RKO (cell line): Measurements from ENCODE around the gene TAPBP.
A peak's percentile ranks its signal among the peaks of the same experiment; 100 is the strongest.
"Not testable (repeated sequence)": the region's sequence is repeated elsewhere in the genome, so short reads cannot be mapped to it uniquely, and the experiment has no call there.

Experiments
- DNase-seq: peaks from one replicate; pipeline ENCODE4 v3.0.0-alpha.2; 2016; ENCODE audit warnings: low spot score

Gene TAPBP

DNA sequence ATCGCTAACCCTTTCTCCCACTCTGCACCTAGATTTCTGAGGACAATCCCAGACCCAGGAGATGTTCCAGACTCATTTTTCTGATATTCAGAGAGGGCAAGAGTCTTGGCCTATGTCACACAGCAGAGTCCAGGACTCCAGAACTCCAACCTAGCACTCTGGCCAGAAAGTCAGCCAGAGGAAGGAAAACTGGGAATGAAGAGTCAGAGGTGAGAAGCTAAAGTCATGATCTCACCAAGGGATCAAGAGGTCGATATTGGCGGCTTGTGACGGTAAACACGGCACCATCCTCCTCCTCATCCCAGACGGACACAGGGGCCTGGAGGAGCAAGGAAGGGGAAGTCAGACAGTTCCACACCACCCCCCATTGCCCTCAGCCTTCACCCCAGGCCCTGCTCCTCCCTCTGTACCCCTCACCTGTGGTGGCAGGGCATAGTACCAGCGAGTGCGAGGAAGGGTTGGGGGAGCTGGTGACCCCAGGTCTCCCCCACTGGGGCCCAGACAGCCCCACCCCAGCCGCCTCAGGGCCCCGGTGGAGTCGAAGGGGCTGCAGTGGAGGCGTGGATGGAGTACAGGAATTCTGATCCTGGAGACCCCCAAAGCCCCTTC is 17.0 kb downstream of the TAPBP start:
- DNase-seq: no peak

DNA sequence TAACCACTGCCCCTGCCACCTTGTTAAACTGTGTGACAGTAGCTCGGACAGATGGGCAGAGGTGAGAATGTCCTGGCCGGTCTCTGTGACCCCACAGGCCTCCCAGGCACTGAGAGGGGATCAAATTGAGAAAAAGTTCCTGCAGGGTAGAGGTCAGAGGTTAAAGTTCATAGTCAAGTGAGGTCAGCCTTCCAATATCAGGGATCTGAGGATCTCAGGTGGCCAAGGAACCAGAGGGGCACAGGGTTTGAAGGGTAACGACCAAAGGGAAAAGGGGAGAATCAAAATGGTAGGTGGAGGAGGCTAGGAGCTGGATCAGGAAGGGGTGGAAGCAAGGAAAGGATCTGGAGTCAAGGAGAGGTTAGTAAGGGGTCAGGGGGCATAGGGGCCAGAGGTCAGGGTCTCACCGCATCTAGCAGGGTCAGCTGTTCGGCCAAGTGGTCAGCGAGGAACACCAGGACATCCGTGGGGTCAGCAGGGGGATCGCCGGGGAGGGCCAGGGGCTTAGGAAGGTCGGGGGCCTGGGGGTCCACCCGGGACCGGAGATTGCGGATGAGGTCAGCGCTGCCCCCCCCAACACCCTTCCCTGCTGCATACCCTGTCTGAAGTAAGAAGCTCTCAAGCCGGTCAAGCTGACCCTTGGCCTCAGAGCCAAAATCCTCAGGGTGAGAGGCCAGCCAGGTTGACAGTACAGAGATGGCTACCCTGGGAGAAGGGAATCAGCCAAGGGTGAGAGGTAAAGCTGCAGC is 18.1 kb downstream of the TAPBP start:
- no peak for DNase-seq

DNA sequence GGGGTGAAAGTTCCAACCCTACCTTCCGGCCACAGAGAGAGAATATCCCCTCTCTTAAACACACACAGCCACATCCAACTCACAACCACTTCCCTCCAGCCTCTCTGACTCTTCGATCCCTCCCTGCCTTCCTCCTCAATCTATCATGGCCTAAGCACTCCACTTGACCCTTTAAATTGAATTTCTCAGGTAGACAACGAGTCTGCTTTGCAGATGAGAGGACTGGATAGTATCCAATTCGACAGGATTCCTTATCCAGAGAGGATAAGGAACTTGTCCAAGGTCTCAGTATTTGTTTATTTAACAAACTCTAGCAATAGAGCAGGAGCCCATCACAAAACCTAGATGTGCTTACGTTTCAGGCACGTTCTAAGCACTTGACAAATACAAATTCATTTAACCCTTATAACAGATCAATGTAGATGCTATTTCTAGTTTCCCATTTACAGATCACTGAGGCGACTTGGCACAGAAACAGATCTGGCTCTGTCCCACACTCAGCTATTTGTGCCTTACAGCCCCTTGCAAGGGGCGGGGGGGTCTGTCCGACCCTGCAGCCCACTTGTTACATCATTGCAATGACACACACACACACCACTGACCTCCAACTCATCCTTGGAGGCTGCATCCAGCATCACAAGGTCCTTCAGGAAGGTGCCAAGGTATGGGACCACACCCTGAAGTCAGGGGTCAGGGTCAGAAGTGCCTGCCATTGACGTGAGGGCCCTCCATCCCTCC is 19.6 kb downstream of the TAPBP start:
- DNase-seq: no peak

DNA sequence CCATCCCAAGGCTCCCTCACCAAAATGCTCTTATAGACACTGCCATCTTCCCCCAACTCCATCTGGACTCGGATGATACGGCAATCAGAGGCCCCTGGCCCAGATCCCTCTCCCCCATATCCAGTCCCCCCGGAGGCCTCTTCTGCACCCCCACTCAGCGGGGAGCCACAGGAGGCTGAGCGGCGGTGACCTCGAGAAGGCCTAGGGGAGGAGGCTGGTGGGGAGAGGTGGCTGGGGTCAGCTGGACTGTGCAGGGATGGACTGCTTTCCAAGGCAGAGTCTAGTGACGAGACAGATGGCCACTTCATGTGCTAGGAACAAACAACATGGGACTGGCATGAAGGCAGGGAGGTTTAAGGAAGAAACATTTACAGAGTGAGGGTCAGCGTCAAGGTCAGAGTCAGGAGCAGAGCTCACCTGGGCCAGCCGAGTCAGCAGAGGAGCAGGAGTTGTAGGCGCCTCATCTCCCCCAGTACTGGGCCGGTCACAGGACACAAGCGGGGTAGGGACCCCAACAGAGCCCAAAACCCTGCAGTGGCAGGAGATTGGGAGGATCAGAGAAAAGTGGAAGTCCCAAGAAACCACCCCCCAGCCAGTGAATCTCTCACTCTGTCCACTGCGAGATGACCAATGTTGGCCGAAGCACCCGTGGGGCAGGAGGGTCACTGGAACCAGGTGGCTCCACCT is 20.7 kb downstream of the TAPBP start:
- DNase-seq: no peak

DNA sequence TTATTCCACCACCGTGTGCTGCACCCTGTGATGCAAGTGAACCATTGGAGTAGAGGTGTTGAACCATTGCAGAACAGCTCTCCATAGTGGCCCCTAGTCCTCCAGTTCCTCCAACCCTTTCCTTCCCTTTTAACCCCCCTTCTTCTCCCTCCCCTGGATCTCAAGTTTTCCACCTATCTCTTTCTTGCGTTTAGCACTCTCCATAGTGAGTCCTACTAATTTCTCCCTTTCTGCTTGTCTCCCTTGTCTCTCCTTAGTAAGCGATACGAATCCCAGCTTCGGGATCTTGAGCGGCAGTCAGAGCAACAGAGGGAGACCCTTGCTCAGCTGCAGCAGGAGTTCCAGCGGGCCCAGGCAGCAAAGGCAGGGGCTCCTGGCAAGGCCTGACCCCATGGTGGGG is 23.4 kb downstream of the TAPBP start:
- no peak for DNase-seq

DNA sequence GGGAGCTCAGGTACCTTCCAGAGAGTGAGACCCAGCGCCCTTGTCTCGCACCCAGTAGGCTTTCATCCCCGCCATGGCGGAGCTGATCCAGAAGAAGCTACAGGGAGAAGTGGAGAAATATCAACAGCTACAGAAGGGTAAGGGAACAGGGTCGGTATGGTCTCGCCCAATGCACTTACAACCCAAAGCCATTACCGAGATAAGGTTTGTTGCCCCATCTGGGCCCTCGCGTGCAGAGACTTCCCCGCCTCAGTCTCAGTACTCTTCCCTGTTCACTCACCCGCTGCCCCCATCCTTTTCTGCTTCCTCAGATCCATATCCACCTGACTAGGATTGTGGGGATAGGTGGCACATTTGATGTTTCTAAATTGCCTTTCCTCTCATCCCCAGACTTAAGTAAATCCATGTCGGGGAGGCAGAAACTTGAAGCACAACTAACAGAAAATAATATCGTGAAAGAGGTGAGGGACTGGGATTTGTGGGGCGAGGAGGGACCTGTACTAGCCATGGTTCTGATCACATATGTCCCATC is 24.0 kb downstream of the TAPBP start:
- no peak for DNase-seq

DNA sequence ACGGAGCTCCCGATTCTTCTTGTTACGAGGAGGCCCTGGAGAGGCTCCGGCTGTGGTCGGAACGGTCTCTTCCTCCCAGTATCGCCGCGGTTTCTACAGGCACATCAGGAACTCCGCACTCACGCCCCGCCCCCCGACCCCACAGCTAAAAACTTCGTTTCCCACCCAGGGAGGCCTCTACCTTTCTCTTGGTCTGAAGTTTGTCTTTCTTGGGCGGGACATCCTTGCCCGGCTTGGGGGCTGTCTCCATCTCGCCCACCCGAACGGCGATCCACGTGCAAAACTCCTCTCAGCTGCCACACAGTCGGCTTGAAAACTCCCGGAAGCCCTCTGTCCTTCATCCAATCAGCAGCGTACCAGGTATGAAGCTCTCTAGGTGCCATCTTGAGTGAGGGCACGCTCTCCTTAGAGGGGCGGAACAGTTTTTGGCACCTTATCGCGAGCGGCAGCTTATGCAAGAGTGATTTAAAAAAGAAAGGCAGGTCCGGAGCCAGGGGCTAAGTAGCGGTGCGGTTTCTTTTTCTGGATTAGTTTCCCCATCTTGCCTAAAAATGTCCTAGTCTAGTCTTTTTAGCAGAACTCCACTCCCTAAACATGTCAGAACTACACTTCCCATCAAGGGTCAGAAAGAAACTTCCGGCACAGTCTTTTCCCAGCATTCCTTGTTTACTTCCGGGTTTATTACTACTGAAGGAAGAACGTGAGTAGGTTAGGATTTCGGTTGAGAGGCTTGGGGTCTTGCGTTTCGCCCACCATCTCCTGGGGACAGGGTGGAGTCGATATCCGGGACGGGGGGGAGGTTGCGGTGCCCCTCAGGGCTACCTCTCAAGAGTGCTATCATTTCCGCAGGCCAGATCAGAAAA is 24.7 kb downstream of the TAPBP start, which contains the start of the genes PFDN6 and WDR46:
Gene PFDN6, plus strand, starts transcription at position 681 of the 863 bp plus-strand sequence. CDS start 256 bp downstream, outside the sequence.
Gene WDR46, minus strand, starts transcription at position 319 of the 863 bp plus-strand sequence. Its CDS starts 69 bp downstream, at position 250.
- peak; percentile 94 for DNase-seq

DNA sequence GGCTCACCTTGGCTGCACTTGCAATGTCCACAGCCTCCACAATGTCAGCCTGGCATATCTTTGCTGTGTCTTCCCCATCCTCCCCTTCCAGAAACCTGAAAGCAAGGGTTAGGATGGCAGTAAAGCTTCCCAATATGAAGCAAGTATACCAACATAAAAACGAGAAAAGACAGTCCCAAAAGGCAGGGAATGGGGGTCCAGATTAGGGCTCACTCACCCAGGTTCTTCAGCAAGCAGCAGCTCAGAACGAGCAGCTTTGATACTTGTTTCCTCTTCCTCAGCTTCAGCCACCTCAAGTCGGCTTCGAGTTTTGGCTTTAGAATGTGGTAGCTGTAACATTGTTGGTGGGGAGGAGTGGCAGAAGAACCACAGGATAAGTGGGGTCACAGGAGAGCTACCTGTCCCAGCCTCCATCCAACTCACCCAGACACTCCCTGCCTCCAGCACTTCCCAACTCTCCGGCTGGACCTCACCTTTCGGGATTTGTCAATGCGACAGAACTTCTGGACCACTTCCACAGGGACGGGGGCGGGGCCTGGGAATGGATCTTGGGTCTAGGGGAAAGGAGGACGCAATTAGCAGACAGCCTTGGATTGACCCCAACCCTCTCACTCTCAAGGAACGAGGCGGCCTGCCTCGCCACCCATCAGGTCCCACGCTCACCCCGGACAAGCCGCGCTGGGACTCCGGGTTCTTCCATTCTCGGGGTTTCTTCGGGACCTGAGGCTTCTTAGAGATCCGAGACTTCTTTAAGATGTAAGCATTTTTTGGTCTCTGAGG is 25.5 kb downstream of the TAPBP start:
- no peak for DNase-seq

DNA sequence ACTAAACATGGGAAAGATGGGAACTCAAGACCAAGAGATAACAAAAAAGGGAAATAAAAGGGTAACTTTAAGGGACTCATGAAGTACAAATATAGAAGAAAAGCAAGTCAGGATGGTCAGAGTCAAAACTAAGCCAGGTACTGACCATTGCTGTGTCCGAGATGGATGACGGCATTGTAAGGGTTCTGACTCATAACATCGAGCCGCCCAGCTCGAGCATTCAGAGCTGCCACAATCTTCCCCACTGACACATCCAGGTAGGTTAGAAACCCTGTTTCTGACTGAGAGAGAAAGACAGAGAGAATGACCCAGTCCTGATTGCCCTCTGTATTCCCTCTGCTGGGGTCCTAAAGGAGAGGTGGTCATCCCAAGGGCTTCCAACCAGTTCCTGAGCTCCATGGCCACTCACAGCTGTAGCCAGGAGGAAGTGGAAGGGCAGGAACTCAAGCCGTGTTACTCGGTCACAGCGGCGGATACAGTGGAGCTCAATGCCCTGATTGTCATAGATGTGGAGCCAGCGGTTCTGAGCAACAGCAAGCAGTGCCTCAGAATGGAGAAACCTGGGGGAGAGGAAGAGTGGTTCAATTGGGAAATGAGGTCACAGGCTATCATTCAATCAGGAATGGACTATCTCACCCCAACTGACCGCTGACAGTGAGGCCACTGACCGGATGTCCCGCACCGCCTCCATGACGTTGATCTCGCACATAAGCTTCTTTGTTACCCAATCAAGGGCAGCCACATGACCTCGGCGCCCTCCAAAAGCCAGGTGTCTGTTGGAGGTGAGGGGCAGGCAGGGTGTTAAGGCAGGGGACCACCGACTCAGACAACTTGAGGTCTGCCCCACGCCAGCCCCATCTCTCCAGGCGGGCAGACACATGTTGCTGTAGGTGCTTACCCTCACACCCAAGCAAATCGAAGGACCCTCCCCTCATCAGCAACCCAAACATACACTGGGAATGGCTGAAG is 26.6 kb downstream of the TAPBP start:
- no peak for DNase-seq

DNA sequence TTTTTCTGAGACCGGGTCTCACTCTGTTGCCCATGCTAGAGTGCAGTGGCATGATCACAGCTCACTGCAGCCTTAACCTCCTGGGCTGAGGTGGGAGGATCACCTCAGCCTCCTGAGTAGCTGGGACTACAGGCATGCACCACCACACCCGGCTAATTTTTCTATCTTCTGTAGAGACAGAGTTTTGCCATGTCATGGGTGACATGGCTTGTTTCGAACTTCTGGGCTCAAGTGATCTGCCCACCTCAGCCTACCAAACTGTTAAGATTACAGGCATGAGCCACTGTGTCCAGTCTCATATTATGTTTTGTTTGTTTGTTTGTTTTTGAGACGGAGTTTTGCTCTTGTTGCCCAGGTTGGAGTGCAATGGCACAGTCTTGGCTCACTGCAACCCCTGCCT is 28.7 kb downstream of the TAPBP start:
- not testable (repeated sequence) for DNase-seq

DNA sequence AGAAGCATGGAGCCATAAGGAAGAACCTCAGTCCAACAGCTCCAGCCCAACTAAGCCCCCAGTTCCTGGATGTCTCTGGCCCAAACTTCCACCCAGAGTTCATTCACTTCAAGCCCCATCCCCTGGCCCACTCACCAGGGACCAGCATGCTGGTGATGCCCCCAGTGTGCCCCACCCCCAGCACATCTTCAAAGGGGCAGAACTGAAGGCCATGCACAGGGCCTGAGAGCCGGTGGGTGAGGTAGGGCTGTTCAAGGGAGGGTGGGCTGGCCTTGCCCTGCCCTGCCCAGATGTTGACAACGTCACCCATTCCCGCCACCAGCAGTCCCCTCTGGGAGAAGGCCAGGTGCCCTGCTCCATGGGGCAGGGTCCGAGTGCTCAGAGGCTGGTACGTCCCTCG is 33.3 kb downstream of the TAPBP start:
- no peak for DNase-seq

DNA sequence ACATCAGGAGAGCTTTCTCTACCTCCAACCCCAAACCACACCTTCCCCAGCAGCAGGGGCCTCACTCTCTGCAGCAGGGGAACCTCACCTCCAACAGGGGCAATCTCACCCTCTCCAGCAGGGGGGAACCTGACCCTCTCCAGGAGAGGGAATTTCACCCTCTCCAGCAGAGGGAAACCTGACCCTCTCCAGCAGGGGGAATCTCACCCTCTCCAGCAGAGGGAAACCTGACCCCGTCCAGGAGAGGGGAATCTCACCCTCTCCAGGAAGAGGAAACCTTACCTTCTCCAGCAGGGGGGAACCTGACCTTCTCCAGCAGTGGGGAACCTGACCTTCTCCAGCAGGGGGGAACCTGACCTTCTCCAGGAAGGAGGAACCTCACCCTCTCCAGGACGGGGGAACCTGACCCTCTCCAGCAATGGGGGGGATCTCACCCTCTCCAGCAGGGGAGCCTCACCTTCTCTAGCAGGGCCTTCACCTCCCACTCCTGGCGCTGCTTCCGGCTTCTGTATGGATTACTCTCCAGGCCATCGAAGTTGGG is 33.8 kb downstream of the TAPBP start:
- DNase-seq: peak; percentile 81

DNA sequence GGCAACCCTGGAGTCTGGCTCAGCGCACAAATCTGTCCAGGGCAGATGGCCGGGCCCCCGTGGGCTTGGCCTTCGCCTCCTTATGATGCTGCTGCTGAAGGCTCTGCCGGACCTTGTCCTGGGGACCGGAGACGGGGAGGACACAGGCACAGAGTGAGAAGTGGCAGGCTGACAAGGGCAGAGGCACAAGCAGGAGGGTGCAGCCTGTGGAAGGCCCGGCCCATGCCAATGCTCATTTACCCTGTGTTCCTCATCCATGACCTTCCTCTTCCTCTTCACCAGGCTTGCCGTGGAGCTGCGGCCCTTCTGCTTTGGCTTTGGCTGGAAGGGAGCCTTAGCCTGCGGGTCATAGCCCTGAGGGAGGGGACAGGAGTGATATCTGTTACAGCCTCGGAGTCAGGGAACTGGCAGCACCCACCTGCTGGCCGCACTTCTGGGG is 34.6 kb downstream of the TAPBP start:
- DNase-seq: no peak

DNA sequence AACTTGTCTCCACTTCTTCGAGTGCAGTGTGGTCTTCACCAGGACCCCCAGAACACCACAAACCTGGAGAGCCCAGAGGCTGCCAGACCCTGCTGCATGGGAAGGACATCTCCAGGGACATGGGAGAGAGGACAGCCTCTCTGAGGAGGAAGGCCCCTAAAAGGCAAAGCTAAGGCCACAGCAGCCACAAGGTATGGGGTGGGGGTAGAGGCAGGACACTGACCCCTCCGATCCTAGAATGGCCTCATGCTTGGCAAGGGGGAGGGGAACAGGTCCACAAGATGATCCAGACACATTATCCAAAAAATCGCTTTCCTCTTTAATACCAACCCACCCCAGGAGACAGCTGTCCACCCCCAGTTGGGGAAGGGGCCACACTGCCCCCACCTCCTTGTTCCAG is 35.1 kb downstream of the TAPBP start:
- no peak for DNase-seq

DNA sequence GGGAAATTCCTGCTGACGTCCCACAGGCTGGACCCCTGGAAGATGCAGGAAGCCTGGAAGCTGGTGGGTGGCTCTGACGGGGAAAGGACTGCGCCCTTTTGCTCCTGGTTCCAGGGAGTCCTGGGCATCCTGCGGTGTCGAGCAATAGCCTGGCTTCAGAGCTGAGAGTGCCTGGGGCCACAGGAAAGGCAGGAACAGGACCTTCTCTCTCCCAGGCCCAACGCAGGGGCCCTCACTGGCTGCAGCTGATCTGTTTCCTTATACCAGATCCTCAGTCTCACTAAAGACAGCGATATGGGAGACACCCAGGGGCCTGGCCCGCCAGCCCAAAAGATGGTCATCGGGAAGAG is 35.5 kb downstream of the TAPBP start:
- DNase-seq: no peak

DNA sequence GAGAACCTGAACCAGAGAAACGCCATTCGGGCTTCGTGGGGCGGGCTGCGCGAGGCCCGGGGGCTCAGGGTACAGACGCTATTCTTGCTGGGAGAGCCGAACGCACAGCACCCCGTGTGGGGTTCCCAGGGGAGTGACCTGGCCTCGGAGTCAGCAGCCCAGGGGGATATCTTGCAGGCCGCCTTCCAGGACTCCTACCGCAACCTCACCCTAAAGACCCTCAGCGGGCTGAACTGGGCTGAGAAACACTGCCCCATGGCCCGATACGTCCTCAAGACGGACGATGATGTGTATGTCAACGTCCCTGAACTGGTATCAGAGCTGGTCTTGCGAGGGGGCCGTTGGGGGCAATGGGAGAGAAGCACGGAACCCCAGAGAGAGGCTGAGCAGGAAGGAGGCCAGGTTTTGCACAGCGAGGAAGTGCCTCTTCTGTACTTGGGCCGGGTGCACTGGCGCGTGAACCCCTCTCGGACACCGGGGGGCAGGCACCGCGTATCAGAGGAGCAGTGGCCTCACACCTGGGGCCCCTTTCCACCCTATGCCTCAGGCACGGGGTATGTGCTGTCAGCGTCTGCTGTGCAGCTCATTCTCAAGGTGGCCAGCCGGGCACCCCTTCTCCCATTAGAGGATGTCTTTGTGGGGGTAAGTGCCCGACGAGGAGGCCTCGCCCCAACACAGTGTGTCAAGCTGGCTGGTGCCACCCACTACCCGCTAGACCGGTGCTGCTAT is 36.1 kb downstream of the TAPBP start:
- peak; percentile 38 for DNase-seq

DNA sequence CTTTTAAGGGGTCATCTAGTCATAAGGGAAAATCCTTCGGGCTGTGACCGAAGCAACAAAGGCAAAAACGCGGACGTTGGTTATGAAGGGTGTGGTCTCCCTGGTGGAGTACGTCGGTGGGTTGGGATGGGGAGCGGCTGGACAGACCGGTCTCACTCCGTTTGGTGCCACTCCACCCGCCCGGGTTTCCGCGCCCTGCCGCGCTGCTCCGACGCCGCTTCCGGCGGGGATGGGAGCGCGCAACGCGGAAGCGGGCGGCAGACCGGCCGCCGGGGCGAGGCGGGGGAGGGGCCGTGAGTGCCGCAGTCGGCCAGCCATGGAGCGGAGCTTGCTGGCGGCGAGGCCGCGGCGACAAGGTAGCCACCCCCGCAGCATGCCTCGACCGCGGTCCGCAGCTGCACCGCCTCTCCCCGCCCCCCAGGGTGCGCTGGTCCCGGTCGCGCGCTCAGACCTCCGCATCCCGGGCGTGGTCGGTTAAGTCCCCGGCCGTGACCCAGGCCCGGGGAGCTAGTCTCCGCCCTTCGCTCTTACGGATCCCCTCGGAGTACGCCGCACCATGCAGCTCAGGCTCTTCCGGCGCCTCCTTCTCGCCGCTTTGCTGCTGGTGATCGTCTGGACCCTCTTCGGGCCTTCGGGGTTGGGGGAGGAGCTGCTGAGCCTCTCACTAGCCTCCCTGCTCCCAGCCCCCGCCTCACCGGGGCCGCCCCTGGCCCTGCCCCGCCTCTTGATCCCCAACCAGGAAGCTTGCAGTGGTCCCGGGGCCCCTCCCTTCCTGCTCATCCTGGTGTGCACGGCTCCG is 36.8 kb downstream of the TAPBP start, which contains the start of gene B3GALT4:
Gene B3GALT4, plus strand, starts transcription at position 260 of the 799 bp plus-strand sequence. Its CDS starts 297 bp downstream, at position 557.
- DNase-seq: peak; percentile 89
